Smooth muscle cell (in vitro differentiated cells): ENCODE data around the gene MICB. TPM values are rescaled to one million over a fixed set of nuclear protein-coding genes. Genes with fewer than 3 reads are reported as not detected.
A peak's percentile ranks its signal among the peaks of the same experiment; 100 is the strongest.

ENCODE experiments used
- DNase-seq: peaks from one replicate; lab custom pipeline; 2025; ENCODE audit not compliant: unreplicated experiment; lab: John Stamatoyannopoulos, UW
- H2AFZ ChIP-seq: fragments of 200-600 bp; sonication (generic); 2 replicates; pipeline ENCODE4 v1.6.0; 2016; ENCODE audit warnings: antibody characterized with exemption, low read depth, mild to moderate bottlenecking
- H3F3A ChIP-seq: fragments of 200-600 bp; sonication (generic); 2 replicates; pipeline ENCODE4 v1.6.0; 2017; ENCODE audit warnings: antibody characterized with exemption, low read depth
- H3K27ac ChIP-seq: fragments of 200-600 bp; sonication (generic); 2 replicates; pipeline ENCODE4 v1.5.1; 2016; ENCODE audit warnings: low read depth, mild to moderate bottlenecking
- H3K27me3 ChIP-seq: fragments of 200-600 bp; sonication (generic); 2 replicates; pipeline ENCODE4 v1.6.1; 2016; ENCODE audit warnings: low read depth, mild to moderate bottlenecking
- H3K36me3 ChIP-seq: fragments of 200-600 bp; sonication (generic); 2 replicates; pipeline ENCODE4 v1.5.1; 2016; ENCODE audit warnings: low read depth
- H3K4me1 ChIP-seq: fragments of 200-600 bp; sonication (generic); 2 replicates; pipeline ENCODE4 v1.5.1; 2016; ENCODE audit warnings: low read depth
- H3K4me2 ChIP-seq: fragments of 200-600 bp; sonication (generic); 2 replicates; pipeline ENCODE4 v1.6.0; 2016; ENCODE audit warnings: mild to moderate bottlenecking
- H3K4me3 ChIP-seq: fragments of 200-600 bp; sonication (generic); 2 replicates; pipeline ENCODE4 v1.5.1; 2016; ENCODE audit warnings: mild to moderate bottlenecking
- H3K79me2 ChIP-seq: fragments of 200-600 bp; sonication (generic); 2 replicates; pipeline ENCODE4 v1.6.0; 2016; ENCODE audit warnings: low read depth, mild to moderate bottlenecking
- H3K9ac ChIP-seq: fragments of 200-600 bp; sonication (generic); 2 replicates; pipeline ENCODE4 v1.6.0; 2016; ENCODE audit warnings: low read depth
- H3K9me3 ChIP-seq: fragments of 200-600 bp; sonication (generic); replicated peaks from 2 replicates; pipeline ENCODE4 v1.5.1; 2016; ENCODE audit warnings: low read depth
- H4K20me1 ChIP-seq: fragments of 200-600 bp; sonication (generic); 2 replicates; pipeline ENCODE4 v1.6.0; 2016; ENCODE audit warnings: low read depth
- WGBS: methylation state at CpG from one replicate; pipeline ENCODE4 v1.1.7; 2016; ENCODE audit warnings: low lambda C conversion rate; 5-methylcytosine and 5-hydroxymethylcytosine counted together
- polyA plus RNA-seq: library from polyadenylated mRNA; unstranded; fragments of >200 nt; fragmentation: Nextera tagmentation; extraction: Ambion mirVana; gene quantifications from 2 replicates; pipeline ENCODE4 v1.2.1, GENCODE V29; 2016
- total RNA-seq: library from RNA; depleted of rRNA; stranded (reverse); fragments of >200 nt; gene quantifications from 2 replicates; pipeline ENCODE4 v1.2.3, GENCODE V29; 2014
- TF ChIP-seq, protein P1 (sequence below): fragments of 200-600 bp; sonication (generic); IDR thresholded peaks from 2 replicates; pipeline ENCODE4 v1.5.1; 2017; ENCODE audit warnings: borderline replicate concordance, mild to moderate bottlenecking, antibody characterized with exemption; ENCODE audit not compliant: insufficient read depth, poor library complexity, severe bottlenecking

Gene MICB
- total and polyA plus RNA-seq, 2 experiments from 2014 or later = 2.4 to 2.9 TPM

- Histone ChIP-seq H4K20me1 (peaks cover 100% of the 10 kb centered on the region), H3K79me2 (peaks cover 55% of the 10 kb centered on the region), H2AFZ (no peak overlapping the region), H3K27me3 (no peaks in the 10 kb centered on the region), H3K4me1 (peaks cover 20% of the 10 kb centered on the region), H3K36me3 (peaks cover 27% of the 10 kb centered on the region), H3K9me3 (no peaks in the 10 kb centered on the region), H3K4me3 (no peak overlapping the region), H3F3A (peaks cover 35% of the 10 kb centered on the region), H3K9ac (no peak overlapping the region), H3K4me2 (no peak overlapping the region), H3K27ac (no peak overlapping the region)
- 50% methylated on average over 2 of the region's 2 CpGs for WGBS
- TF ChIP-seq, protein P1, sequence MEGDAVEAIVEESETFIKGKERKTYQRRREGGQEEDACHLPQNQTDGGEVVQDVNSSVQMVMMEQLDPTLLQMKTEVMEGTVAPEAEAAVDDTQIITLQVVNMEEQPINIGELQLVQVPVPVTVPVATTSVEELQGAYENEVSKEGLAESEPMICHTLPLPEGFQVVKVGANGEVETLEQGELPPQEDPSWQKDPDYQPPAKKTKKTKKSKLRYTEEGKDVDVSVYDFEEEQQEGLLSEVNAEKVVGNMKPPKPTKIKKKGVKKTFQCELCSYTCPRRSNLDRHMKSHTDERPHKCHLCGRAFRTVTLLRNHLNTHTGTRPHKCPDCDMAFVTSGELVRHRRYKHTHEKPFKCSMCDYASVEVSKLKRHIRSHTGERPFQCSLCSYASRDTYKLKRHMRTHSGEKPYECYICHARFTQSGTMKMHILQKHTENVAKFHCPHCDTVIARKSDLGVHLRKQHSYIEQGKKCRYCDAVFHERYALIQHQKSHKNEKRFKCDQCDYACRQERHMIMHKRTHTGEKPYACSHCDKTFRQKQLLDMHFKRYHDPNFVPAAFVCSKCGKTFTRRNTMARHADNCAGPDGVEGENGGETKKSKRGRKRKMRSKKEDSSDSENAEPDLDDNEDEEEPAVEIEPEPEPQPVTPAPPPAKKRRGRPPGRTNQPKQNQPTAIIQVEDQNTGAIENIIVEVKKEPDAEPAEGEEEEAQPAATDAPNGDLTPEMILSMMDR = no peak
- DNase-seq = no peak
Measured at GRCh38 chr6:31535538-31536324, 37.8 kb downstream of the MICB start.

DNA sequence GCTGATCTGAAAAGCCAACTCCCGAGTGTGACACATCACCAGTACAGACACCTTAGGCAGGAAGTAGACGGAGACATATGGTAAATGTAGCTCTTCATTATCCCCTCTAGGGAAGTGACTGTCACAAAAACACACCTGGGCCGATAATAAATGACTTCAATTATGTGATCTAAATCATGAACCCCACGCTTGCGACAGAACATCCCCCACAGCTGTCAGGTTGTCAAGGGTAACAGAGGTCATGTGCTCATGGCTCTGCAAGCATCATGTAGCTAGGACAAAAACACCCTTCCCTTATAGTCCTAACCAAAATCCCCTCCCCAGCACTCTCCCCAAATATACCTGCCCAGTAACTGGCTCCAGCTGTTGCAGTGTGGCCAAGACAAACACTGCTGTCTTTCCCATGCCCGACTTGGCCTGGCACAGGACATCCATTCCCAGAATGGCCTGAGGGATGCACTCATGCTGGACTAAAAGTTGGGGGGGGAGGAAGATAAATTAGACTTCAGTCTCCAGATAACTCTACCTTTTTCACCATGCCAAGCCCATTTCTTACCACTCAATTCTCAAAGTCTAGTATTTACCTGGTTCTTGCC is 41.0 kb downstream of the MICB start:
- Histone ChIP-seq H2AFZ (no peak overlapping the region), H4K20me1 (peaks cover 75% of the 10 kb centered on the region), H3K36me3 (peaks cover 16% of the 10 kb centered on the region), H3K9me3 (no peaks in the 10 kb centered on the region), H3K27ac (no peak overlapping the region), H3K79me2 (peaks cover 72% of the 10 kb centered on the region), H3K27me3 (no peaks in the 10 kb centered on the region), H3F3A (peaks cover 26% of the 10 kb centered on the region), H3K4me3 (peak overlapping the region; percentile 93), H3K9ac (peak overlapping the region; percentile 95), H3K4me1 (peaks cover 20% of the 10 kb centered on the region), H3K4me2 (peak overlapping the region; percentile 99)
- TF ChIP-seq, protein P1 = no peak
- 91% methylated on average over 6 of the region's 6 CpGs for WGBS
- DNase-seq = no peak

GRCh38 chr6:31540640-31541039 is 42.7 kb downstream of the MICB start:
- H4K20me1 ChIP-seq = peaks cover 58% of the 10 kb centered on the region
- peaks cover 20% of the 10 kb centered on the region for H3K4me1 ChIP-seq
- H3K9ac ChIP-seq = peak overlapping the region; percentile 95
- H3K79me2 ChIP-seq = peaks cover 68% of the 10 kb centered on the region
- H3K27ac ChIP-seq = peak overlapping the region; percentile 90
- no peak for DNase-seq
- TF ChIP-seq, protein P1 = no peak
- peak overlapping the region; percentile 93 for H3K4me3 ChIP-seq
- no peaks in the 10 kb centered on the region for H3K9me3 ChIP-seq
- no peaks in the 10 kb centered on the region for H3K27me3 ChIP-seq
- no peak overlapping the region for H2AFZ ChIP-seq
- H3K4me2 ChIP-seq = peak overlapping the region; percentile 99
- 13% methylated on average over 4 of the region's 4 CpGs for WGBS
- H3K36me3 ChIP-seq = peaks cover 7% of the 10 kb centered on the region
- peaks cover 17% of the 10 kb centered on the region for H3F3A ChIP-seq
